HG03521 (cell line): ENCODE results near the gene KRT38.
"Not testable (repeated sequence)": the region's sequence is repeated elsewhere in the genome, so short reads cannot be mapped to it uniquely, and the experiment has no call there.

Experiments
- ATAC-seq: cut with Tn5 transposase; IDR thresholded peaks from one replicate; pipeline ENCODE4 v1.9.1; 2021; ENCODE audit warnings: mild to moderate bottlenecking, moderate library complexity; ENCODE audit not compliant: unreplicated experiment

Gene KRT38

GRCh38 chr17:41424111-41424635 lies 16.6 kb downstream of the KRT38 start, which contains the start of gene KRT37:
TSS of gene KRT37 (minus strand) at chr17:41424585. CDS start at chr17:41424523, 62 bp downstream.
- no peak for ATAC-seq

DNA sequence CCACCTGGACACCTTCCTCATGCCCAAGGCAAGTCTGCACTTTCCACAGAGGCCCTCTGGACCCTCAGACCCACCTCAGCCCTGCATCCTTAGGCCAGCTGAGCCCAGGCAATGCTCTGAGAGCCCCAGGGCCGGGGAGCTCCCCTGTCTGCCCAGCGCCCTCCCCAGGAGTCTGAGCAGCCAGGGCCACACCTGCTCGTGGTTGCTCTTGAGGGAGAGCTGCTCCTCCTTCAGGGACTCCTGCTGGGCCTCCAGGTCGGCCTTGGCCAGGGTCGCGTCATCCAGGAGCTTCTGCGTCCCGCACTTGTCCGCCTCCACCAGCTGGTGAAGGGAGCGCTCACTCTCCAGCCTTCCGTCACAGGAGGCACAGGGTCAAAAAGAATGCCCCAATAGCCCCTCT lies 18.2 kb downstream of the KRT38 start:
- ATAC-seq = not testable (repeated sequence)

- ATAC-seq = no peak
Observed at GRCh38 chr17:41421617-41422016, 19.2 kb downstream of the KRT38 start.

- no peak for ATAC-seq
Observed at GRCh38 chr17:41421116-41421515, 19.7 kb downstream of the KRT38 start.

GRCh38 chr17:41420134-41420533 lies 20.6 kb downstream of the KRT38 start:
- no peak for ATAC-seq

DNA sequence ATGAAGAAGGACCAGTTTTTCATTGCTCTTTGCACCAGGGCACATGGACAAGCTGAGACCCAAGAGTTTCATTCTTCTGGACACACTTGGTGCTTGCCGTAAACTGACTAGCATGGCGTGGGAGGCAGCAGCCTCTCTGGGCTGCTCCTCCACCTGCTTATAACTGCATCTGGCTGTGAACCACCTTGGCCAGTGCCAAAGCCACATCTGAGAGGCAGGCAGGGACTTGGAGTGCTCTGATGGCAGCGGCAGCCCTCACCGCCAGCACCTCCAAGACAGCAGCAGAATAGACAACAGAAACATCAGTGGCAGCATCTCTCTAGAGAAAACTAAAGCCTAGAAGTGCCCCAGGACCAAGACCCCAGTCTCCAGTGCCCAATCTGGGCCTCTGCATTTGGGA lies 21.1 kb downstream of the KRT38 start:
- ATAC-seq = no peak

DNA sequence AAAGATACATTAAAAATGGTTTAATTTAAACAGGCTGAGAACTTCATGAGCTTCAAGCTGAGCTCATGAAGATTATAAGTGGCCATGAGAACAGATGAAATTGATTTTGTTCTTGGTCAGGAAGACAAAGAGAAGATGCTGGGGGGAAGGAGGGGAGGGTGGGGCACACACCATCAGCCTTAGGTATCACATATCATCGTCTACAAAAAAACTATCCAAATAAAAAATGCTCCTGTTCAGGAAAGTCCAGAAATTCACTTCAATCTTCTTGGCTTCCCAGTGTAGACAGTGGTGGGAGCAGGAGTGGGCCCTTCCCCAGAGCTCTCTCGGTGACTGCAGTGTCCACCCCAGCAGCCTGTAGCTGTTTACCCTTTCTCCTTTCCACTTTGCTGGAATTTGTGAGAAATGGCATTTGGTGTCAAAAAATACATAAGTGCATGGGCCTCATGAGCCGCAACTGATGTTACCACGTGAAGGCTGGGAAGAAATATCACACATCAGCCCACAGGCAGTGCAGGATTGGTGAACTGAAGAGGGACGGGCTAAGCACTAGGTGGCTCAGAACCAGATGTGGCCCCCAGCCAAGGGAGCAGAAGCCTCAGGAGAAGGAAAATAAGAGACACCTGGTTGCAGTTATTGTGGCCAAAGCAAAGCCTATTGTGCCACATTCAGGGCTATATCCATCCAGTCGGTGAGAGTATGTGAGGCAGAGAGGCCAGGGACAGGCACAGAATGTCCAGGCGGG lies 22.5 kb downstream of the KRT38 start:
- no peak for ATAC-seq

DNA sequence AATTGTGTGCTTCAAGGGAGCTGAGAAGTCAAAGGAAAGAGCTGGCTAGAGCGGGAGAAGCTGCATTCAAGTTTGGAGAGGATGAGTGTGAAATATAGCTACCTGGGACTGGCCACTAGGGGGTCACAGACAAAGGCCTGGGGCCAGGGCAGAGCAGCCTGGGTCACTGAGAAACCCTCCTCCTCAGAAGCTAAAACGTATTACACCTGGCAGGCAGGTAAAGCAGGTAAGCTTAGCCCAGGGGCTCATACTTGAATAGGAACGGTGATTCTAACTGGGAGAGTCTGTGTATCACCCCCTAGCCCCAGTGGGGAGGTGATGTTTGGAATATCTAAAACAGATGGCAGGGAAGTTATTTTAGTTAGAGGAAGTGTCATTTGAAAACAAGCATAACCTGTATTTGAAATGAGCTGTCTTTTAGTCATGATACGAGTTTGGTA lies 23.2 kb downstream of the KRT38 start:
- no peak for ATAC-seq

- no peak for ATAC-seq
Observed at GRCh38 chr17:41417127-41417526, 23.7 kb downstream of the KRT38 start.

DNA sequence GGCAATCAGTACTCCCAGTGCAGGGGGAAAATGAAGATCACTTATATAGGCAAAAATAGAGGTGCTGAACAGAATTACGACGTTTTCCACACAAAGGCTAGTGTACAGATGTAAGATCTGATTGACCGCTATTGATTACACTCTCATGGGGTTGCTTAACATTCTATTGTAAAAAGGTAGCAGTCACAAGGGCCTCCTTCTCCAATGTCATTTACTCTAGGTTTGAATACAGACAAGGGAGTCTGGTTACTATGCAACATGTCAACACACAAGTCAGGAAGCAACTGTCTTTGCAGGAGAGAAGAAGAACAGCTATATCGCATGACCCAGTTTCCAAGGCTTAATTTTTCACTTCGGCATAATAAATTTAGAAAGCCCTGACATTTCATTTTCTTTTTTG lies 24.3 kb downstream of the KRT38 start:
- ATAC-seq = no peak

- no peak for ATAC-seq
Observed at GRCh38 chr17:41415833-41416335, 24.9 kb downstream of the KRT38 start.

- no peak for ATAC-seq
Observed at GRCh38 chr17:41415411-41415810, 25.4 kb downstream of the KRT38 start.

GRCh38 chr17:41413982-41414381 lies 26.8 kb downstream of the KRT38 start:
- ATAC-seq = no peak

DNA sequence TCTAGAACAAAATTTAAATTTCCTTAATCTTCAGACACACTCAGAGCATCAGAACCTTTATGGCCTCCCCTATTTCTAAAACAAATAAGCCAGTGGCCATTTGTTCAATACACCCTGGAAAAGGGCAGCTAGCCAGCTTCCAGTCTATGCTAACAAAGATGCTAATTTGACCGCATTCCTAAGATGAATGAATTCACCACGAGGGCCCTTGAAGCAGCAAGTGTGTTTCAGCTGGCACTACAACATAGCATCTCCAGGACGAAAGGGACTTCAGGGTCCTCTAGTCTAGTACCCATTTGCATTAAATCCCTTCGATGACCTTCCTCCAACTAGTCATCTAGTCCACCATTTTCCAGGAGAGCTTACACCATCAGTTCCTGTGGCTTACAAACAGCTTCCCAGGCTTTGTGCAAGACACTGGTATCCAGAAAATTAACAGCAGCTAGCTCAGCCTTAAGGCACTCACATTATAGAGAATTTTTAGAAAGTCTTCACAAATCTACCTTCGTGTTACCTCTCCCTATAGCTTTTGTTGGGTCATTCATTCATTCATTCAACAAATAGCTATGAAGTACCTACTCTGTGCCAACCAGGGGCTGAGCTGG lies 27.3 kb downstream of the KRT38 start:
- ATAC-seq = no peak

- no peak for ATAC-seq
Observed at GRCh38 chr17:41411072-41411840, 29.5 kb downstream of the KRT38 start.

DNA sequence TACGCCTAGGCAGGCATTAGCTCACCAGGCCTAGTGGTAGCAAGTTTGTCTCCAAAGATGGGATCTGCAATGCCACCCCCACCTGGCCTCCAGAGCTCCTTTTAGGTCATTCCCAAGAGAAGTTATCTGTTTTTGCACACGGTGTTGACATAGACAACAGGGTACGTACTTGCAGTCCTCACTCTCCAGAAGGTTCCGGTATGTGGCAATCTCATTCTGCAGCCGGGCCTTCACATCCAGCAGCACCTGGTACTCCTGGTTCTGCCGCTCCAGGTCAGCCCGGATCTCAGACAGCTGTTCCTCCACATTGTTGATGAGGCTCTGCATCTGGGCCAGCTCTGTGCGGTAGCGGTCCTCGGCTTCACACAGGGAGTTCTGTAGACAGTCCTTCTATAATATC lies 33.6 kb downstream of the KRT38 start:
- ATAC-seq = no peak

DNA sequence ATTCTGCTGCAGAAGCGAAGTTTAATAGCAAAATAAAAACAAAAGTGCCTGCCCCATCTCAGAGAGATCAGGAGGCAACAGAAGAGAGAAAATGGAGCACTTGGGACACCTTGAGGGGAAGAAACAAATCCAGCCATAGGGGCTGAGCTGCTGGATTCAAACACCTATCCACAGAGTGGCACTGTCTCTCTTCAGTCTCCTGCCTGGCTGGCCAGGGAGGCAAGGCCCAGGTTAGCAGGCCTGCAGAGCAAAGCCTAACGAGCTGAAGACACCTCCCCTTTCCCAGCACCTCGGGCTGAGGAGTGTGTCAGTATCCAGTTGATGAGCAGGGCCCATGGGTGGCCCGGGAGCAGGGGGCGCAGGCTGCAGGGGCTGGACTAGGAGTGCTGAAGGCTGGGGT lies 34.6 kb downstream of the KRT38 start:
- ATAC-seq = no peak

DNA sequence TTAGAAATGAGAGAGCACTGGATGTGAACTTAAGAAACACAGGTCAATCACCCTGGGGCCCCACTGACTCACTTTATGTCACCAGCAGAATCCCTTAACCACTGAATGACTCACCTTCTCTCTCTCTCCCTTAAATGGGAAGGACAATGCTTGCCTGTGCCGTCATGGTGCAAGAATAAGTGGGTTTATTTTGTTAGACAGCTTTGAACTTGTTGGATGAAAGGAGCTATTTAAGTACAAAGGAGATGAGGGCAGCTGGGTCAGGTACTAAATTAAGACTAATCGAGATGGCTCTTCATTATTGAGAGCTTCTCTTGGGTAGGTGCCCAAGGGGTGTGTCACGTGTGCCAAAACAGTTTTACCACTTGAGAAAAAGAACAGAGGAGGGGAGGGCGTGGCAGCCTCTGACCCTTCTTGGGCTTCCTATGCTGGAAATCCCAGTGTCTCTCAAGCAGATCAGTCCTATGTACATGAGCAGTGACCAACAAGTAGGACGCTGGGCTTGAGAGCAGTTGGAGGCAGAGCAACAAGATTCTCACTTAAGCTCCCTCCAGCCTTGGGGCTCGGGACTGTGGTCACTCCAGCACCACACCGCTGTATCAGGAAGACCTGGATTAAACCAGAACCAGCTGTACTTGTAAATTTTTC lies 36.6 kb downstream of the KRT38 start:
- no peak for ATAC-seq

DNA sequence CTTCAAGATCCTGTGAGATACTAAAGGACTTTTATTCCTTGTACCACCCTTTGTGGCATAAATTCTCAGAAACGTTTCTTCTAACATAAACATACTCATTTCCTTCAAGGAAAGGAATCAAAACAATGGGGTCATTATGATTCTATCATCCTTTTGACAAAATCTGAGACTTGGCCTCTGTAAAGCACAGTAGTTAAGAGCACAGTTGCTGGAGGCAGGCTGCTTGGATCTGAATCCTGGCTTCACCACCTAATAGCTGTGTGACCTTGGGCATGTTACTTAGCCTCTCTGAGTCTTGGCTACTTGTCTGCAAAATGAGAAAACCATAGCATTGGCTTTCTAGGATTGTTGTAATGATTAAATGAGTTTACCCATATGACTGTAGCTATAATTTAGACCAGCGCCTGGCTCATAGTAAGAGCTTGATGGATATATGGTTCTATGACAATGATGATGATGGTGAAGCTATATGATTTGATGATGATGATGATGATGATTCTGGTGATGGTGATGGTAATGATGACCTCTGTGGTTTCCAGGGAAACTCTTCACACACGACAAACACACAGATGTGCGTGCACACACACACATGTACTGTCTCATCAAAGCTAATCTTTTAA lies 37.3 kb downstream of the KRT38 start:
- ATAC-seq = no peak

DNA sequence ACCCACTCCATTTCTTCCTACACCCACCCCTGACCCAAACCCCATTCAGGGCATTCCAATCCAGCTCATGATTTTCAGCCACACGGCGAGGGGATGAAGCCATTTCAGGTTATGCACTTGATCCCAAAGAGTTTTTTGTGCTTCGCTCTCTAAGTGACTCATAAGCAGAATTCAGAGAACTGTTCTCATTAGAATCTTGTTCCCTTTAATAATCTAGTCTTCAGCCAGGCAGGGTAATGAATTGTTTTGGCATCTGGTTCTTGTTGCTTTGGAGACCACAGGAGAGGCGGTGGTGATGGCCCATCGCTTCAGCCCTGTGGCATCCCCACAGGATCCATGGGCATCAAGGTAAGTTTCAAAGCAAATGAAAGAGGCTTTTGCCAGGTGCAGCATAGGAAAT lies 38.6 kb downstream of the KRT38 start:
- no peak for ATAC-seq
